ENCODE results near the gene ASB2. TPM values are rescaled to one million over a fixed set of nuclear protein-coding genes. Genes with fewer than 3 reads are reported as not detected.
A peak's percentile ranks its signal among the peaks of the same experiment; 100 is the strongest.

ASB2 gene
- total and polyA plus RNA-seq, 2 of the 13 experiments (the other 11 are each of a cell fraction or from before 2014, with no cell fraction given), result 0.82 to 4.1 TPM

GRCh38 chr14:93906341-93907329 is 69.7 kb downstream of the ASB2 start (continued):
- no peak for TF ChIP-seq BCLAF1 (IDR thresholded peaks at IDR 0.05)
- TF ChIP-seq PBX2 (CRISPR knock-in tag; IDR thresholded peaks at IDR 0.05), result no peak
- no peak for TF ChIP-seq CSRNP1 (CRISPR knock-in tag; IDR thresholded peaks at IDR 0.05)
- TF ChIP-seq XRCC5 (optimal IDR thresholded peaks at IDR 0.05; ENCODE audit: low read length), result peak; percentile 58
- TF ChIP-seq ZFX (CRISPR knock-in tag; IDR thresholded peaks at IDR 0.05; ENCODE audit: low read depth), result peak; percentile 51
- TF ChIP-seq TP53 (CRISPR knock-in tag; conservative IDR thresholded peaks at IDR 0.05), result no peak
- TF ChIP-seq TBX3 (IDR thresholded peaks at IDR 0.05; ENCODE audit: borderline replicate concordance), result no peak
